ENCODE results near the gene TMCC3. TPM values are rescaled to one million over a fixed set of nuclear protein-coding genes. Genes with fewer than 3 reads are reported as not detected.

TMCC3 gene
- total RNA-seq, 1 experiment from 2014 or later, result 2.1 TPM

- no peak for TF ChIP-seq CTCF (IDR thresholded peaks at IDR 0.05; ENCODE audit: insufficient read depth in 1 of 2, low read depth in 1 of 2, low read length in 1 of 2, severe bottlenecking in 1 of 2, unreplicated experiment in 1 of 2)
- Histone ChIP-seq H3K4me1 (peaks cover 4% of the 10 kb centered on the region; the same call in 1 of the 2 replicates), H3K9me3 (no peaks in the 10 kb centered on the region), H3K4me3 (ENCODE audit: low read depth, low read length) (no peak overlapping the region), H3K27me3 (replicated peaks; ENCODE audit: control insufficient read depth, insufficient read depth, low read length) (no peaks in the 10 kb centered on the region), H3K36me3 (ENCODE audit: control insufficient read depth, insufficient read depth, low read length) (no peaks in the 10 kb centered on the region)
- no peak overlapping the region for H3K4me3 Mint-ChIP-seq (ENCODE audit: unreplicated experiment)
- H3K27ac Mint-ChIP-seq (ENCODE audit: unreplicated experiment), result no peak overlapping the region
- H3K27me3 Mint-ChIP-seq (ENCODE audit: insufficient read depth, unreplicated experiment), result no peaks in the 10 kb centered on the region
- peaks cover 17% of the 10 kb centered on the region for H3K4me1 Mint-ChIP-seq (ENCODE audit: low read depth, unreplicated experiment)
- DNase-seq, result no peak
- H3K36me3 Mint-ChIP-seq (ENCODE audit: insufficient read depth, unreplicated experiment), result no peaks in the 10 kb centered on the region
- no TSS peak for BruUV-seq (replicated peaks)
- POLR2A ChIA-PET, result no interaction called here
- no peaks in the 10 kb centered on the region for H3K9me3 Mint-ChIP-seq (ENCODE audit: unreplicated experiment)
- intact Hi-C loops (cut with micrococcal nuclease; ENCODE audit: unreplicated experiment), result loop anchor here (10.0 kb wide), 1 partner anchor 239 kb away; no protein-coding TSS in a partner anchor
- CTCF ChIA-PET, result no interaction called here
Observed at GRCh38 chr12:94534278-94534677, 116.1 kb downstream of the TMCC3 start.

- no TSS peak for BruUV-seq (replicated peaks)
- Mint-ChIP-seq H3K4me1 (ENCODE audit: low read depth, unreplicated experiment) (peaks cover 17% of the 10 kb centered on the region), H3K27ac (ENCODE audit: unreplicated experiment) (no peak overlapping the region), H3K36me3 (ENCODE audit: insufficient read depth, unreplicated experiment) (no peaks in the 10 kb centered on the region), H3K27me3 (ENCODE audit: insufficient read depth, unreplicated experiment) (no peaks in the 10 kb centered on the region), H3K4me3 (ENCODE audit: unreplicated experiment) (no peak overlapping the region), H3K9me3 (ENCODE audit: unreplicated experiment) (no peaks in the 10 kb centered on the region)
- TF ChIP-seq CTCF (IDR thresholded peaks at IDR 0.05; ENCODE audit: insufficient read depth in 1 of 2, low read depth in 1 of 2, low read length in 1 of 2, severe bottlenecking in 1 of 2, unreplicated experiment in 1 of 2), result peak; percentile 77 to 86
- intact Hi-C loops (cut with micrococcal nuclease; ENCODE audit: unreplicated experiment), result loop anchor here (1.0 to 10.0 kb wide), 4 partner anchors 203 to 398 kb away; no protein-coding TSS in a partner anchor
- ChIA-PET POLR2A (no interaction called here), CTCF (interaction anchor here (0.7 kb wide), 1 partner anchor 398 kb away, joined by 3 read pairs; no protein-coding TSS in a partner anchor)
- H3K4me3 ChIP-seq (ENCODE audit: low read depth, low read length), result no peak overlapping the region
- DNase-seq, result peak; percentile 65 to 81
- no peaks in the 10 kb centered on the region for H3K36me3 ChIP-seq (ENCODE audit: control insufficient read depth, insufficient read depth, low read length)
- H3K27me3 ChIP-seq (replicated peaks; ENCODE audit: control insufficient read depth, insufficient read depth, low read length), result no peaks in the 10 kb centered on the region
- H3K9me3 ChIP-seq, result no peaks in the 10 kb centered on the region
- peaks cover 4% of the 10 kb centered on the region; the same call in 1 of the 2 replicates for H3K4me1 ChIP-seq
Observed at GRCh38 chr12:94532490-94533422, 117.6 kb downstream of the TMCC3 start.

GRCh38 chr12:94531196-94531720 lies 119.1 kb downstream of the TMCC3 start:
- Mint-ChIP-seq H3K27ac (ENCODE audit: unreplicated experiment) (no peak overlapping the region), H3K4me1 (ENCODE audit: low read depth, unreplicated experiment) (peaks cover 17% of the 10 kb centered on the region), H3K4me3 (ENCODE audit: unreplicated experiment) (no peak overlapping the region), H3K36me3 (ENCODE audit: insufficient read depth, unreplicated experiment) (no peaks in the 10 kb centered on the region), H3K9me3 (ENCODE audit: unreplicated experiment) (no peaks in the 10 kb centered on the region), H3K27me3 (ENCODE audit: insufficient read depth, unreplicated experiment) (peaks cover 3% of the 10 kb centered on the region)
- no TSS peak for BruUV-seq (replicated peaks)
- Histone ChIP-seq H3K36me3 (ENCODE audit: control insufficient read depth, insufficient read depth, low read length) (no peaks in the 10 kb centered on the region), H3K9me3 (no peaks in the 10 kb centered on the region), H3K27me3 (replicated peaks; ENCODE audit: control insufficient read depth, insufficient read depth, low read length) (no peaks in the 10 kb centered on the region), H3K4me3 (ENCODE audit: low read depth, low read length) (no peak overlapping the region), H3K4me1 (peaks cover 4% of the 10 kb centered on the region; the same call in 1 of the 2 replicates)
- no peak for TF ChIP-seq CTCF (IDR thresholded peaks at IDR 0.05; ENCODE audit: insufficient read depth in 1 of 2, low read depth in 1 of 2, low read length in 1 of 2, severe bottlenecking in 1 of 2, unreplicated experiment in 1 of 2)
- ChIA-PET POLR2A (no interaction called here), CTCF (no interaction called here)
- DNase-seq, result no peak
- intact Hi-C loops (cut with micrococcal nuclease; ENCODE audit: unreplicated experiment), result loop anchor here (10.0 kb wide), 1 partner anchor 236 kb away; no protein-coding TSS in a partner anchor

Measured in Caco-2 (cell line).